ENCODE results near the gene JMJD8. TPM values are rescaled to one million over a fixed set of nuclear protein-coding genes. Genes with fewer than 3 reads are reported as not detected.

The JMJD8 gene
- total and polyA plus RNA-seq, 8 donors, result 24.2 to 229 (median 83.3) TPM

- TF ChIP-seq EP300 (IDR thresholded peaks at IDR 0.05) (no peak), POLR2AphosphoS5 (IDR thresholded peaks at IDR 0.05) (no peak), POLR2A (IDR thresholded peaks at IDR 0.05) (no peak), CTCF (IDR thresholded peaks at IDR 0.05) (no peak)
- WGBS, 5 donors, result 79 to 87% (median 84%) methylated on average over 6 to 9 of the region's 9 CpGs
- Histone ChIP-seq H3K9me3 (no peaks in the 10 kb centered on the region), H3K36me3 (peaks cover 0 to 14% (median 0%) of the 10 kb centered on the region in 4 donors), H3K27ac (no peak overlapping the region), H3K4me1 (peaks cover 40 to 70% (median 67%) of the 10 kb centered on the region in 4 donors), H3K4me3 (no peak overlapping the region), H3K27me3 (peaks cover 0 to 41% (median 5%) of the 10 kb centered on the region in 3 donors)
- intact Hi-C loops (cut with DNase I; ENCODE audit: low total_unique reads), result no loop called here
- DNase-seq, result no peak
Observed at GRCh38 chr16:718389-718788, 34.3 kb upstream of the JMJD8 start.

GRCh38 chr16:717450-718245 is 33.5 kb upstream of the JMJD8 start:
- H3K9me3 ChIP-seq, result no peaks in the 10 kb centered on the region
- H3K27me3 ChIP-seq, result peaks cover 0 to 44% (median 5%) of the 10 kb centered on the region in 3 donors
- intact Hi-C loops (cut with DNase I; ENCODE audit: low total_unique reads), result no loop called here
- no peak overlapping the region for H3K4me3 ChIP-seq
- no peak overlapping the region for H3K27ac ChIP-seq
- 72 to 82% (median 77%) methylated on average over 19 to 32 of the region's 32 CpGs for WGBS, 5 donors
- H3K4me1 ChIP-seq, result peaks cover 40 to 70% (median 67%) of the 10 kb centered on the region in 4 donors
- TF ChIP-seq CTCF (IDR thresholded peaks at IDR 0.05) (no peak), EP300 (IDR thresholded peaks at IDR 0.05) (no peak), POLR2A (IDR thresholded peaks at IDR 0.05) (no peak), POLR2AphosphoS5 (IDR thresholded peaks at IDR 0.05) (no peak)
- DNase-seq, result peak in 1 of 2 donors; percentile 50
- peaks cover 0 to 10% (median 0%) of the 10 kb centered on the region in 4 donors for H3K36me3 ChIP-seq

- H3K27me3 ChIP-seq, result peaks cover 0 to 52% (median 5%) of the 10 kb centered on the region in 3 donors
- DNase-seq, result no peak
- intact Hi-C loops (cut with DNase I; ENCODE audit: low total_unique reads), result no loop called here
- no peaks in the 10 kb centered on the region for H3K9me3 ChIP-seq
- no peak overlapping the region for H3K27ac ChIP-seq
- H3K4me1 ChIP-seq, result peaks cover 39 to 66% (median 64%) of the 10 kb centered on the region in 4 donors
- WGBS, 5 donors, result 83 to 88% (median 86%) methylated on average over 15 to 29 of the region's 29 CpGs
- peaks cover 0 to 6% (median 0%) of the 10 kb centered on the region in 4 donors for H3K36me3 ChIP-seq
- H3K4me3 ChIP-seq, result no peak overlapping the region
- TF ChIP-seq POLR2AphosphoS5 (IDR thresholded peaks at IDR 0.05), result no peak
- TF ChIP-seq CTCF (IDR thresholded peaks at IDR 0.05), result no peak
- no peak for TF ChIP-seq POLR2A (IDR thresholded peaks at IDR 0.05)
- no peak for TF ChIP-seq EP300 (IDR thresholded peaks at IDR 0.05)
Observed at GRCh38 chr16:716768-717325, 32.7 kb upstream of the JMJD8 start.

GRCh38 chr16:716200-716568 is 32.0 kb upstream of the JMJD8 start:
- TF ChIP-seq POLR2AphosphoS5 (IDR thresholded peaks at IDR 0.05) (no peak), CTCF (IDR thresholded peaks at IDR 0.05) (no peak), POLR2A (IDR thresholded peaks at IDR 0.05) (no peak), EP300 (IDR thresholded peaks at IDR 0.05) (no peak)
- intact Hi-C loops (cut with DNase I; ENCODE audit: low total_unique reads), result no loop called here
- DNase-seq, result peak; percentile 48 to 81
- Histone ChIP-seq H3K27me3 (peaks cover 0 to 58% (median 9%) of the 10 kb centered on the region in 3 donors), H3K36me3 (peaks cover 0 to 6% (median 0%) of the 10 kb centered on the region in 4 donors), H3K27ac (peak overlapping the region in 1 of 5 donors; percentile 69), H3K4me3 (peak overlapping the region; percentile 61 to 94 (median 68)), H3K4me1 (peaks cover 34 to 64% (median 61%) of the 10 kb centered on the region in 4 donors), H3K9me3 (no peaks in the 10 kb centered on the region)
- WGBS, 5 donors, result 10 to 22% (median 13%) methylated on average over 7 to 12 of the region's 12 CpGs

Measured in stomach (tissue), 9 donors.